ENCODE results near the gene MYO1D. TPM values are rescaled to one million over a fixed set of nuclear protein-coding genes. Genes with fewer than 3 reads are reported as not detected.

Gene MYO1D
- total RNA-seq, 1 experiment from 2014 or later = 5.6 TPM

DNA sequence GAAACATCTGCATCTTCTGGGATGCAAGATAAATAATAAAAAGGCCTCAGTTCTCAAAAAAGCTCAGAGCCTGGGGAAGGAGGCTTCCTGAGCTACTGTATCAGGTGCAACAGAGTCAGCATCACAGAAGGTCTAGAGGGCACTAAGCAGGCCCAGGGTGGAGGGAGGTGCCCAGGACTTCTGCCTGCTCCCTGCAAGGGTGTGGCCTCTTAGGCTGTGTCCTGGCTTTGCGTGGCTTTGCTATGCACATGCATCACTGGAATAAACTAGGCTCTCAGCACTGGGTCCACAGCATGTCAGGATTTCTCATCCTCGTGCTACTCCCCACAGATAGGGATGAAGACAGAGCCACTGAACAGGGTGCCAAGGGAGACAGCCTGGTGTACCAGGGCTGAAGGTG, 364.6 kb downstream of the MYO1D start:
- no peak for DNase-seq

GRCh38 chr17:32510466-32510865, 366.5 kb downstream of the MYO1D start:
- no peak overlapping the region for H3K4me2 ChIP-seq (ENCODE audit: low read depth, low read length, poor library complexity, severe bottlenecking)
- H3K4me1 ChIP-seq (ENCODE audit: low read length) = no peaks in the 10 kb centered on the region
- no peaks in the 10 kb centered on the region for H3K9me3 ChIP-seq (ENCODE audit: low read length)
- no peak for DNase-seq
- H2AFZ ChIP-seq (ENCODE audit: low read length) = no peak overlapping the region
- no peak overlapping the region for H3K27ac ChIP-seq (ENCODE audit: low read length)
- H3K9ac ChIP-seq (ENCODE audit: low read length) = no peak overlapping the region
- H3K27me3 ChIP-seq (ENCODE audit: low read length) = no peaks in the 10 kb centered on the region
- no peaks in the 10 kb centered on the region for H3K9me2 ChIP-seq (replicated peaks; ENCODE audit: insufficient read depth, low read length)
- no peaks in the 10 kb centered on the region for H3K36me3 ChIP-seq (ENCODE audit: insufficient read depth, low read length)
- H3K4me3 ChIP-seq (ENCODE audit: low read length) = no peak overlapping the region
- H4K20me1 ChIP-seq (ENCODE audit: insufficient read depth, low read depth, low read length) = no peaks in the 10 kb centered on the region
- no peaks in the 10 kb centered on the region for H3K79me2 ChIP-seq (ENCODE audit: low read length)

More for the DNA sequence above, 364.6 kb downstream of the MYO1D start:
- Histone ChIP-seq H3K27ac (ENCODE audit: low read length) (no peak overlapping the region), H3K27me3 (ENCODE audit: low read length) (no peaks in the 10 kb centered on the region), H3K79me2 (ENCODE audit: low read length) (no peaks in the 10 kb centered on the region), H3K9me2 (replicated peaks; ENCODE audit: insufficient read depth, low read length) (no peaks in the 10 kb centered on the region), H4K20me1 (ENCODE audit: insufficient read depth, low read depth, low read length) (no peaks in the 10 kb centered on the region), H2AFZ (ENCODE audit: low read length) (no peak overlapping the region), H3K9ac (ENCODE audit: low read length) (no peak overlapping the region), H3K36me3 (ENCODE audit: insufficient read depth, low read length) (no peaks in the 10 kb centered on the region), H3K4me1 (ENCODE audit: low read length) (no peaks in the 10 kb centered on the region), H3K4me3 (ENCODE audit: low read length) (no peak overlapping the region), H3K9me3 (ENCODE audit: low read length) (no peaks in the 10 kb centered on the region), H3K4me2 (ENCODE audit: low read depth, low read length, poor library complexity, severe bottlenecking) (no peak overlapping the region)

- Histone ChIP-seq H3K27me3 (ENCODE audit: low read length) (no peaks in the 10 kb centered on the region), H3K36me3 (ENCODE audit: insufficient read depth, low read length) (no peaks in the 10 kb centered on the region), H3K9me3 (ENCODE audit: low read length) (no peaks in the 10 kb centered on the region), H3K4me1 (ENCODE audit: low read length) (no peaks in the 10 kb centered on the region), H3K4me2 (ENCODE audit: low read depth, low read length, poor library complexity, severe bottlenecking) (no peak overlapping the region), H3K79me2 (ENCODE audit: low read length) (no peaks in the 10 kb centered on the region), H3K9me2 (replicated peaks; ENCODE audit: insufficient read depth, low read length) (no peaks in the 10 kb centered on the region), H3K4me3 (ENCODE audit: low read length) (no peak overlapping the region), H3K27ac (ENCODE audit: low read length) (no peak overlapping the region), H3K9ac (ENCODE audit: low read length) (no peak overlapping the region), H2AFZ (ENCODE audit: low read length) (no peak overlapping the region), H4K20me1 (ENCODE audit: insufficient read depth, low read depth, low read length) (no peaks in the 10 kb centered on the region)
- no peak for DNase-seq
Measured at GRCh38 chr17:32508926-32509325, 368.0 kb downstream of the MYO1D start.

GRCh38 chr17:32504166-32504990, 372.5 kb downstream of the MYO1D start:
- DNase-seq = no peak
- no peaks in the 10 kb centered on the region for H3K79me2 ChIP-seq (ENCODE audit: low read length)
- no peak overlapping the region for H3K4me2 ChIP-seq (ENCODE audit: low read depth, low read length, poor library complexity, severe bottlenecking)
- H3K36me3 ChIP-seq (ENCODE audit: insufficient read depth, low read length) = no peaks in the 10 kb centered on the region
- H3K27me3 ChIP-seq (ENCODE audit: low read length) = no peaks in the 10 kb centered on the region
- no peak overlapping the region for H2AFZ ChIP-seq (ENCODE audit: low read length)
- H4K20me1 ChIP-seq (ENCODE audit: insufficient read depth, low read depth, low read length) = no peaks in the 10 kb centered on the region
- no peaks in the 10 kb centered on the region for H3K9me3 ChIP-seq (ENCODE audit: low read length)
- H3K9me2 ChIP-seq (replicated peaks; ENCODE audit: insufficient read depth, low read length) = no peaks in the 10 kb centered on the region
- no peak overlapping the region for H3K4me3 ChIP-seq (ENCODE audit: low read length)
- H3K9ac ChIP-seq (ENCODE audit: low read length) = no peak overlapping the region
- no peaks in the 10 kb centered on the region for H3K4me1 ChIP-seq (ENCODE audit: low read length)
- H3K27ac ChIP-seq (ENCODE audit: low read length) = no peak overlapping the region

GRCh38 chr17:32503251-32504165, 373.4 kb downstream of the MYO1D start:
- Histone ChIP-seq H3K4me2 (ENCODE audit: low read depth, low read length, poor library complexity, severe bottlenecking) (no peak overlapping the region), H3K4me3 (ENCODE audit: low read length) (no peak overlapping the region), H2AFZ (ENCODE audit: low read length) (no peak overlapping the region)

DNA sequence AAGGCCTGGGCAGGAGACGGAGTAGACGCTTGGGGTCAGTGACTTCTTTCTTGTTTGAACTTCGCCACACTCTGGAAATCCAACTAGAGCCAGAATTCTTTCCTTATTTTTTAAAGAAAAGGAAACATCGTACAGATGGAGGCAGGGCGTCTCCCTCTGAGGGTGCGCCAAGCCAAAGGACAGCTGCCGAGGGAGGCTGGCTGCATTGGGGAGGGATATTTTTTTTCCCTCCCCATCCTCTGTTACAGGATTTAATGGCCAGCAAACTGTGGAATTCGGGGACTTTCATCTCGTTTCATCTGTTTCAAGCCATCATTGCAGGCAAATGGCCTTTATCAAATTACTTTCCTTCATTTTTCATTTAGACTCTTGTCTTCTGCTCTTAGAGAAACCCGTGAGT, 374.2 kb downstream of the MYO1D start:
- no peak for DNase-seq
- Histone ChIP-seq H3K27ac (ENCODE audit: low read length) (no peak overlapping the region), H3K27me3 (ENCODE audit: low read length) (no peaks in the 10 kb centered on the region), H3K79me2 (ENCODE audit: low read length) (no peaks in the 10 kb centered on the region), H3K4me2 (ENCODE audit: low read depth, low read length, poor library complexity, severe bottlenecking) (no peak overlapping the region), H3K4me1 (ENCODE audit: low read length) (no peaks in the 10 kb centered on the region), H3K9me3 (ENCODE audit: low read length) (no peaks in the 10 kb centered on the region), H3K9ac (ENCODE audit: low read length) (no peak overlapping the region), H2AFZ (ENCODE audit: low read length) (no peak overlapping the region), H4K20me1 (ENCODE audit: insufficient read depth, low read depth, low read length) (no peaks in the 10 kb centered on the region), H3K36me3 (ENCODE audit: insufficient read depth, low read length) (no peaks in the 10 kb centered on the region), H3K9me2 (replicated peaks; ENCODE audit: insufficient read depth, low read length) (no peaks in the 10 kb centered on the region), H3K4me3 (ENCODE audit: low read length) (no peak overlapping the region)

More at GRCh38 chr17:32503251-32504165, 373.4 kb downstream of the MYO1D start:
- Histone ChIP-seq H3K9me2 (replicated peaks; ENCODE audit: insufficient read depth, low read length) (no peaks in the 10 kb centered on the region), H3K9ac (ENCODE audit: low read length) (no peak overlapping the region), H3K79me2 (ENCODE audit: low read length) (no peaks in the 10 kb centered on the region), H3K4me1 (ENCODE audit: low read length) (no peaks in the 10 kb centered on the region), H3K27me3 (ENCODE audit: low read length) (no peaks in the 10 kb centered on the region), H3K9me3 (ENCODE audit: low read length) (no peaks in the 10 kb centered on the region), H4K20me1 (ENCODE audit: insufficient read depth, low read depth, low read length) (no peaks in the 10 kb centered on the region), H3K27ac (ENCODE audit: low read length) (no peak overlapping the region), H3K36me3 (ENCODE audit: insufficient read depth, low read length) (no peaks in the 10 kb centered on the region)
- no peak for DNase-seq

- Histone ChIP-seq H3K9me2 (replicated peaks; ENCODE audit: insufficient read depth, low read length) (no peaks in the 10 kb centered on the region), H3K4me1 (ENCODE audit: low read length) (no peaks in the 10 kb centered on the region), H3K4me2 (ENCODE audit: low read depth, low read length, poor library complexity, severe bottlenecking) (no peak overlapping the region), H3K36me3 (ENCODE audit: insufficient read depth, low read length) (no peaks in the 10 kb centered on the region), H3K4me3 (ENCODE audit: low read length) (no peak overlapping the region), H3K79me2 (ENCODE audit: low read length) (no peaks in the 10 kb centered on the region), H3K9me3 (ENCODE audit: low read length) (no peaks in the 10 kb centered on the region), H2AFZ (ENCODE audit: low read length) (no peak overlapping the region), H3K27ac (ENCODE audit: low read length) (no peak overlapping the region), H4K20me1 (ENCODE audit: insufficient read depth, low read depth, low read length) (no peaks in the 10 kb centered on the region), H3K9ac (ENCODE audit: low read length) (no peak overlapping the region), H3K27me3 (ENCODE audit: low read length) (no peaks in the 10 kb centered on the region)
- DNase-seq = no peak
Measured at GRCh38 chr17:32502013-32502412, 374.9 kb downstream of the MYO1D start.

DNA sequence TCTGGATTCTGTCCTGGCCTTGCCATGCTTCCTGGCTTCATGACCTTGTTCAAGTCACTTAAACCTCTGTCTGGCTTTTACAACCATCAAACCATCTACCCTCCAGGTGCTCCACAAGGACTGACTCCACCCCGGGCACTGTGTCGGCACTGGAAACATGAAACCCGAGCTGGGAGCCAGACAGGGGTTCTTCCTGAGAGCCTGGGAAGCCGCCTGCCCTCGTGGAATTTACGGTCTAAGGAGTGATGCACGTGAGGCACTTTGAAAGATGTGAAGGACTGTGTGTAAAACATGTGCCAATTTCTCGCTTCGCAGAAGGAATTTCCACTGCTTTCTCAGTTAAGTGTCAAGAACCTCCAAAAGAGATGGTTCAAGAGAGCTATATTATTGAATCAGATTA, 378.5 kb downstream of the MYO1D start:
- Histone ChIP-seq H3K9me3 (ENCODE audit: low read length) (no peaks in the 10 kb centered on the region), H3K36me3 (ENCODE audit: insufficient read depth, low read length) (no peaks in the 10 kb centered on the region), H2AFZ (ENCODE audit: low read length) (no peak overlapping the region), H3K27ac (ENCODE audit: low read length) (no peak overlapping the region), H3K4me1 (ENCODE audit: low read length) (no peaks in the 10 kb centered on the region), H3K4me3 (ENCODE audit: low read length) (no peak overlapping the region), H3K79me2 (ENCODE audit: low read length) (no peaks in the 10 kb centered on the region), H3K9ac (ENCODE audit: low read length) (no peak overlapping the region), H3K27me3 (ENCODE audit: low read length) (no peaks in the 10 kb centered on the region), H3K4me2 (ENCODE audit: low read depth, low read length, poor library complexity, severe bottlenecking) (no peak overlapping the region), H3K9me2 (replicated peaks; ENCODE audit: insufficient read depth, low read length) (no peaks in the 10 kb centered on the region), H4K20me1 (ENCODE audit: insufficient read depth, low read depth, low read length) (no peaks in the 10 kb centered on the region)
- DNase-seq = no peak

Measured in Karpas-422 (cell line).